ENCODE measurements around the gene PHF8. TPM values are rescaled to one million over a fixed set of nuclear protein-coding genes. Genes with fewer than 3 reads are reported as not detected.

Gene PHF8
- total RNA-seq, 8 experiments from 2014 or later: 6.7 to 31.5 (median 15.3) TPM

Other genes starting within 250 kb of the PHF8 start
- gene FAM120C, start 138.8 kb upstream of the PHF8 start, total RNA-seq: 10 to 100 TPM in 1 of 8 experiments, 1 to 10 TPM in 7; 2.5 to 10.4 (median 4.5) TPM